Measurements from ENCODE around the gene UVRAG. TPM values are rescaled to one million over a fixed set of nuclear protein-coding genes. Genes with fewer than 3 reads are reported as not detected.

The UVRAG gene
- total RNA-seq, 2 experiments from 2014 or later, result 16.5 to 19.5 TPM

DNA sequence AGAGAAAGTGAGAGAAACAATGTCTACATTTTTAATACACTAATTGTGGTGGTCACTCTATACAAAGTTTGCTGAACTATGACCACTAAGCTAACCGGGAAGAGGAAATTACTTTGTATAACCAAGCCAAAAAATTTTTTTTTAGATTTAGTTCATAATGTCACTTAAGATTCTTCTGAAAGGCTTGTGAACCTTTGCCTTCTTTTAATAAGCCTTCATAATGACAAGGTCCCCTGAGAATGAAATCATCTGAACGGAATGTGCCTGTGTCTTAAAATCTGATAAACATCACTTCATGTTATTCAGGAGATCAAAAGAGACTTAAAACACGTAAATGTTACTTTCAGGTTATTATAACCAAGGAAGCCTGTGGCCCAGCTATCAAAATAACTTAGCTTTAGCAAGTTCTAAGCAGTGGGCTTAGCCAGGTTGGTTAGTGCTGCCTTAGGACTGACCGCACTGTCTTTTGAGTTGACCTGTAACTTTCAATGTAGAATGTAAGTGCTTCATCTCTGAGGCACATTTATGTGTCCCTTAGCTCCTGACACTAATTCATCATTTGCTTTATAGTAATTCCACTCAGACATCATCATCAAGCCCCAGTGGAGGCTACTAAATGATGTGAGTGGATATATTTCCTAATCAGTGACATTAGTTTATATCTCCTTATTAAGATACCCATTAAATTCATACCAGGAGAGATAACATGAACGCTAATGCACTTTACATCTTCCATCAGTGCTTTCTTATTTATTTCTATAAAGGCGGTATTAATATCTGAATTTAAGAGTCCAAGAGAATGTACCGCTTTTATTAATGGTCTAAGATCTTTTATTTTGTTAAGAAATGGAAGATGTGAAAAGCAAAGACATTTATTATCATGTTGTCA lies 268.8 kb downstream of the UVRAG start:
- ATAC-seq (ENCODE audit: poor library complexity), result no peak
- Mint-ChIP-seq H3K36me3 (ENCODE audit: low read depth) (peaks cover 48% of the 10 kb centered on the region), H3K4me3 (no peak overlapping the region), H3K27ac (no peak overlapping the region), H3K27me3 (no peaks in the 10 kb centered on the region), H3K9me3 (no peaks in the 10 kb centered on the region), H3K4me1 (ENCODE audit: low read depth) (no peaks in the 10 kb centered on the region)
- intact Hi-C loops (cut with DNase I, micrococcal nuclease), result no loop called here
- Histone ChIP-seq H3K9me3 (ENCODE audit: control insufficient read depth in 1 of 2, insufficient read depth in 1 of 2, low read length in 2 of 2) (no peaks in the 10 kb centered on the region), H3K27me3 (ENCODE audit: control insufficient read depth in 1 of 2, insufficient read depth in 2 of 2, low read length in 2 of 2) (no peaks in the 10 kb centered on the region), H3K4me3 (ENCODE audit: low read length) (no peak overlapping the region), H3K36me3 (ENCODE audit: insufficient read depth, low read length) (peaks cover 3% of the 10 kb centered on the region), H3K4me1 (ENCODE audit: insufficient read depth, low read length) (no peaks in the 10 kb centered on the region), H3K27ac (ENCODE audit: low read depth in 1 of 2, low read length in 2 of 2) (no peak overlapping the region)
- TF ChIP-seq CTCF (IDR thresholded peaks at IDR 0.05), result no peak
- POLR2A ChIA-PET, result no interaction called here
- CTCF ChIA-PET, result no interaction called here
- no peak for DNase-seq

GRCh38 chr11:76085270-76085669 lies 270.3 kb downstream of the UVRAG start:
- no peak for DNase-seq
- CTCF ChIA-PET, result interaction anchor here (1.7 kb wide), 1 partner anchor 13 kb away, joined by 4 read pairs; no protein-coding TSS in a partner anchor
- peaks cover 0 to 7% of the 10 kb centered on the region in 2 experiments for H3K9me3 ChIP-seq (ENCODE audit: control insufficient read depth in 1 of 2, insufficient read depth in 1 of 2, low read length in 2 of 2)
- no peak overlapping the region for H3K4me3 ChIP-seq (ENCODE audit: low read length)
- POLR2A ChIA-PET, result no interaction called here
- TF ChIP-seq CTCF (IDR thresholded peaks at IDR 0.05), result no peak
- H3K36me3 ChIP-seq (ENCODE audit: insufficient read depth, low read length), result peaks cover 3% of the 10 kb centered on the region
- H3K27me3 ChIP-seq (ENCODE audit: control insufficient read depth in 1 of 2, insufficient read depth in 2 of 2, low read length in 2 of 2), result no peaks in the 10 kb centered on the region
- intact Hi-C loops (cut with DNase I, micrococcal nuclease), result no loop called here
- Mint-ChIP-seq H3K4me3 (no peak overlapping the region), H3K27ac (no peak overlapping the region), H3K36me3 (ENCODE audit: low read depth) (peaks cover 52% of the 10 kb centered on the region), H3K9me3 (peaks cover 7% of the 10 kb centered on the region), H3K4me1 (ENCODE audit: low read depth) (no peaks in the 10 kb centered on the region), H3K27me3 (no peaks in the 10 kb centered on the region)
- no peaks in the 10 kb centered on the region for H3K4me1 ChIP-seq (ENCODE audit: insufficient read depth, low read length)
- ATAC-seq (ENCODE audit: poor library complexity), result no peak
- H3K27ac ChIP-seq (ENCODE audit: low read depth in 1 of 2, low read length in 2 of 2), result no peak overlapping the region

DNA sequence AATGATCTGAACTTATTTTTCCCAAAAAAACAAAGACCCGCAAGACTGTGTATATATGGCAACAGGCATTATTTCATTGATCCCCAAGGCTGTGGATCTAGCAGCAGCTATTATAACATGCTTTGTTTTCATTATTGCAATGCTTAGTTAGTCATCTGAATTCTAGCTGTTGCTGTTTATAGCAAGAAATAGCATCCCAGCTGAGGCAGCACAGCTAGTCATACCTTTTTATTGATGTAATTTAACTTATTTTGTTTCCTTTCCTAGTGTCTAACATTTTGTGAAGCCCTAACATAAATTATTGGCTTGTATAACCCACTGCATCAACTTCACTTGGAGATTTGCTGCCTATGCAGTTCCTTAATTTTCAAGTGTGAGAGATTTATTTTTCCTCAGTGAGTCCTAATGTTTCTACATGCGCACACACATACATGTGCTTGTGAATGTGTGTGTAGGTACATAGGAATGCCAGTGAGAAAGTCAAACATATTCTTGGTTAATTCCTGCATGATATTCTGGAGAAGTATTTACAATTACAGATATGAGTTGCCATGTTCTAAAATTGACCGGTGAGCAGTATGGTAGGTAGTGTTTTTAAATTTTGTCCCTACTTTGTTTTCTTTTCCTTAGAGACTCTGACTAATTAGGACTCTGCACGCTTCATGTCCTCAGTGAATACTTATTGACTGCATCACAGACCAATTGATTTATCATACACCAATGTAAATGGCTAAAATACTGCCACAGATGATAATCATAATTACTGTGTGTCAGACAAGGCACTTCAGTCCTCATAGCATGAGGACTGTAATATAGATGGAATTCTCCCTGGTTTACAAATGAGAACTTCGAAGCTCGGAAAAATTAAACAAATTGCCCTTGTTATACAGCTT lies 272.0 kb downstream of the UVRAG start:
- Histone ChIP-seq H3K4me3 (ENCODE audit: low read length) (no peak overlapping the region), H3K36me3 (ENCODE audit: insufficient read depth, low read length) (peaks cover 3% of the 10 kb centered on the region), H3K9me3 (ENCODE audit: control insufficient read depth in 1 of 2, insufficient read depth in 1 of 2, low read length in 2 of 2) (peaks cover 0 to 14% of the 10 kb centered on the region in 2 experiments), H3K4me1 (ENCODE audit: insufficient read depth, low read length) (no peaks in the 10 kb centered on the region), H3K27ac (ENCODE audit: low read depth in 1 of 2, low read length in 2 of 2) (no peak overlapping the region), H3K27me3 (ENCODE audit: control insufficient read depth in 1 of 2, insufficient read depth in 2 of 2, low read length in 2 of 2) (no peaks in the 10 kb centered on the region)
- peaks cover 64% of the 10 kb centered on the region for H3K36me3 Mint-ChIP-seq (ENCODE audit: low read depth)
- no peaks in the 10 kb centered on the region for H3K4me1 Mint-ChIP-seq (ENCODE audit: low read depth)
- no peak overlapping the region for H3K4me3 Mint-ChIP-seq
- POLR2A ChIA-PET, result no interaction called here
- intact Hi-C loops (cut with DNase I, micrococcal nuclease), result no loop called here
- H3K27ac Mint-ChIP-seq, result no peak overlapping the region
- DNase-seq (no peak), ATAC-seq (ENCODE audit: poor library complexity) (no peak)
- H3K9me3 Mint-ChIP-seq, result peaks cover 18% of the 10 kb centered on the region
- TF ChIP-seq CTCF (IDR thresholded peaks at IDR 0.05), result no peak
- H3K27me3 Mint-ChIP-seq, result no peaks in the 10 kb centered on the region
- CTCF ChIA-PET, result interaction anchor here (1.7 kb wide), 1 partner anchor 11 kb away, joined by 4 read pairs; no protein-coding TSS in a partner anchor

Measured in CD4-positive, alpha-beta T cell (primary cell).